ENCODE measurements around the gene TMEM182. TPM values are rescaled to one million over a fixed set of nuclear protein-coding genes. Genes with fewer than 3 reads are reported as not detected.

TMEM182 gene
- total RNA-seq, 5 donors from 2014 or later (not counting 1 experiment from before 2014, with no cell fraction given) = 3.3 to 6.9 (median 5.7) TPM

GRCh38 chr2:102772659-102773058 lies 10.8 kb downstream of the TMEM182 start:
- Histone ChIP-seq H3K27ac (ENCODE audit: low read length) (no peak overlapping the region), H3K4me1 (ENCODE audit: control insufficient read depth in 1 of 2, extremely low read depth in 1 of 2, insufficient read depth in 2 of 2, low read length in 2 of 2) (no peaks in the 10 kb centered on the region), H3K27me3 (replicated peaks in 1 of 2; ENCODE audit: control insufficient read depth in 2 of 2, extremely low read depth in 1 of 2, insufficient read depth in 2 of 2, low read length in 1 of 2) (no peaks in the 10 kb centered on the region), H3K4me3 (ENCODE audit: control insufficient read depth in 1 of 2, extremely low read depth in 1 of 2, low read length in 1 of 2) (no peak overlapping the region), H3K36me3 (ENCODE audit: control insufficient read depth in 2 of 2, extremely low read depth in 1 of 2, insufficient read depth in 1 of 2, low read length in 1 of 2) (no peaks in the 10 kb centered on the region), H3K9me3 (no peaks in the 10 kb centered on the region)
- Mint-ChIP-seq H3K27ac (no peak overlapping the region), H3K27me3 (no peaks in the 10 kb centered on the region), H3K4me3 (no peak overlapping the region), H3K36me3 (peaks cover 52% of the 10 kb centered on the region), H3K9me3 (no peaks in the 10 kb centered on the region), H3K4me1 (no peaks in the 10 kb centered on the region)
- CTCF ChIA-PET = interaction anchor here in 1 of 2 donors (1.5 kb wide), 1 partner anchor 19 kb away, joined by 5 read pairs; no protein-coding TSS in a partner anchor
- POLR2A ChIA-PET = no interaction called here
- no CpG with 5 or more reads among the region's 3 CpGs for WGBS (ENCODE audit: insufficient coverage)
- ATAC-seq (replicated peaks in 1 of 4) = no peak
- no peak for DNase-seq

DNA sequence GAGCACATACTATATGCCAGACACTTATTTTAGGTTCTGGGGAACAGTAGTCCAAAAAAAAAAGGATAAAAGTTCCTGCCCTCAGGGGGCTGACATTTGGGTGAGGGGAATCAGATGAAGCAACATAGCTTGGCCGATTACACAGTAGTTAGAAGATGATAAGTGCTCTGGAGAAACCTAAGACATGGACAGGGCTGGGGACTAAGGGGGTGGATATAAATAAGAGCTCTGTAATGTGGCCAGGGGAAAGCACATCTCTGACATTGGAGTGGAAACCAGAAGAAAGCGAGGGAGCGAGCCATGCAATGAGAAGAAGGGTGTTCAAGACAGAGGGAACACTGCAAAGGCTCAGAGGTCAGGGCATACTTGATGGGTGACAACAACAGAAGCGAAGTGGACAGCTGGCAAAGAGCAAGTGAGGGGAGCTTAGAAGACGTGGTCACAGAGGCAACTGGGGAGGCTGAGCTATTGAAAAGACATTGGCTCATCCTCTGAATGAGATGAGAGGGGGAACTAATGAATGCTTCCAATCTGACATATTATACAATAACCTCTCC lies 11.4 kb downstream of the TMEM182 start:
- no peaks in the 10 kb centered on the region for H3K4me1 Mint-ChIP-seq
- H3K4me3 ChIP-seq (ENCODE audit: control insufficient read depth in 1 of 2, extremely low read depth in 1 of 2, low read length in 1 of 2) = no peak overlapping the region
- H3K4me1 ChIP-seq (ENCODE audit: control insufficient read depth in 1 of 2, extremely low read depth in 1 of 2, insufficient read depth in 2 of 2, low read length in 2 of 2) = no peaks in the 10 kb centered on the region
- peaks cover 47% of the 10 kb centered on the region for H3K36me3 Mint-ChIP-seq
- no peak for DNase-seq
- H3K36me3 ChIP-seq (ENCODE audit: control insufficient read depth in 2 of 2, extremely low read depth in 1 of 2, insufficient read depth in 1 of 2, low read length in 1 of 2) = no peaks in the 10 kb centered on the region
- no peak for ATAC-seq (replicated peaks in 1 of 4)
- H3K4me3 Mint-ChIP-seq = no peak overlapping the region
- no peaks in the 10 kb centered on the region for H3K9me3 ChIP-seq
- no peaks in the 10 kb centered on the region for H3K27me3 ChIP-seq (replicated peaks in 1 of 2; ENCODE audit: control insufficient read depth in 2 of 2, extremely low read depth in 1 of 2, insufficient read depth in 2 of 2, low read length in 1 of 2)
- no peaks in the 10 kb centered on the region for H3K27me3 Mint-ChIP-seq
- ChIA-PET POLR2A (no interaction called here), CTCF (interaction anchor here in 1 of 2 donors (1.5 kb wide), 1 partner anchor 20 kb away, joined by 5 read pairs; no protein-coding TSS in a partner anchor)
- no peak overlapping the region for H3K27ac ChIP-seq (ENCODE audit: low read length)
- no peaks in the 10 kb centered on the region for H3K9me3 Mint-ChIP-seq
- H3K27ac Mint-ChIP-seq = no peak overlapping the region
- 91% methylated on average over 4 of the region's 5 CpGs for WGBS (ENCODE audit: insufficient coverage)

GRCh38 chr2:102778260-102778659 lies 16.4 kb downstream of the TMEM182 start:
- H3K36me3 ChIP-seq (ENCODE audit: control insufficient read depth in 2 of 2, extremely low read depth in 1 of 2, insufficient read depth in 1 of 2, low read length in 1 of 2) = no peaks in the 10 kb centered on the region
- H3K27me3 ChIP-seq (replicated peaks in 1 of 2; ENCODE audit: control insufficient read depth in 2 of 2, extremely low read depth in 1 of 2, insufficient read depth in 2 of 2, low read length in 1 of 2) = no peaks in the 10 kb centered on the region
- Mint-ChIP-seq H3K9me3 (no peaks in the 10 kb centered on the region), H3K4me1 (peaks cover 0 to 3% (median 0%) of the 10 kb centered on the region in 3 donors), H3K27ac (no peak overlapping the region), H3K4me3 (no peak overlapping the region), H3K27me3 (no peaks in the 10 kb centered on the region), H3K36me3 (peaks cover 27% of the 10 kb centered on the region)
- no peaks in the 10 kb centered on the region for H3K9me3 ChIP-seq
- ChIA-PET CTCF (interaction anchor here (0.8 to 0.9 kb wide), 2 partner anchors 24 to 25 kb away, joined by 3 to 4 read pairs; no protein-coding TSS in a partner anchor), POLR2A (no interaction called here)
- no peaks in the 10 kb centered on the region for H3K4me1 ChIP-seq (ENCODE audit: control insufficient read depth in 1 of 2, extremely low read depth in 1 of 2, insufficient read depth in 2 of 2, low read length in 2 of 2)
- ATAC-seq (replicated peaks in 1 of 4) (no peak), DNase-seq (no peak)
- H3K4me3 ChIP-seq (ENCODE audit: control insufficient read depth in 1 of 2, extremely low read depth in 1 of 2, low read length in 1 of 2) = no peak overlapping the region
- no peak overlapping the region for H3K27ac ChIP-seq (ENCODE audit: low read length)
- WGBS (ENCODE audit: insufficient coverage) = no CpG with 5 or more reads among the region's 1 CpG

- Mint-ChIP-seq H3K27me3 (no peaks in the 10 kb centered on the region), H3K4me1 (peaks cover 0 to 3% (median 0%) of the 10 kb centered on the region in 3 donors), H3K27ac (no peak overlapping the region), H3K9me3 (no peaks in the 10 kb centered on the region), H3K4me3 (no peak overlapping the region), H3K36me3 (peaks cover 34% of the 10 kb centered on the region)
- Histone ChIP-seq H3K4me1 (ENCODE audit: control insufficient read depth in 1 of 2, extremely low read depth in 1 of 2, insufficient read depth in 2 of 2, low read length in 2 of 2) (no peaks in the 10 kb centered on the region), H3K9me3 (no peaks in the 10 kb centered on the region), H3K27ac (ENCODE audit: low read length) (no peak overlapping the region), H3K36me3 (ENCODE audit: control insufficient read depth in 2 of 2, extremely low read depth in 1 of 2, insufficient read depth in 1 of 2, low read length in 1 of 2) (no peaks in the 10 kb centered on the region), H3K27me3 (replicated peaks in 1 of 2; ENCODE audit: control insufficient read depth in 2 of 2, extremely low read depth in 1 of 2, insufficient read depth in 2 of 2, low read length in 1 of 2) (no peaks in the 10 kb centered on the region), H3K4me3 (ENCODE audit: control insufficient read depth in 1 of 2, extremely low read depth in 1 of 2, low read length in 1 of 2) (no peak overlapping the region)
- ATAC-seq (replicated peaks in 1 of 4) = no peak
- WGBS (ENCODE audit: insufficient coverage) = no CpG with 5 or more reads among the region's 1 CpG
- no peak for DNase-seq
- ChIA-PET POLR2A (no interaction called here), CTCF (no interaction called here)
These were observed 18.6 kb downstream of the TMEM182 start for GRCh38 chr2:102780467-102780866.

DNA sequence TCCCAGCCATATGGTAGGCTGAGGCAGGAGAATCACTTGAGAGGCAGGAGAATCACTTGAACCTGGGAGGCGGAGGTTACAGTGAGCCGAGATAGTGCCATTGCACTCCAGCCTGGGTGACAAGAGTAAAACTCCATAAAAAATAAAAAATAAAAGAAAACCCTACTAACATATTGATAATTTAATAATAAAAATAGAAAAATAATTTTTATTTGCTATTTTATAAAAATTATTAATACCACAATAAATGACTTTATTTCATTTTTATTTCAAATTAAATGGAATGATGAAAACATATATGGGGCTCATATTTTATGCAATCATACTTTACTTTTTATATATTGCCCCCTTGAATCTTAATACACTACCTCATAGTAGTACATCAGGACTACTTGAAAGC lies 20.4 kb downstream of the TMEM182 start:
- H3K36me3 ChIP-seq (ENCODE audit: control insufficient read depth in 2 of 2, extremely low read depth in 1 of 2, insufficient read depth in 1 of 2, low read length in 1 of 2) = no peaks in the 10 kb centered on the region
- ChIA-PET CTCF (no interaction called here), POLR2A (no interaction called here)
- no peaks in the 10 kb centered on the region for H3K4me1 ChIP-seq (ENCODE audit: control insufficient read depth in 1 of 2, extremely low read depth in 1 of 2, insufficient read depth in 2 of 2, low read length in 2 of 2)
- Mint-ChIP-seq H3K36me3 (peaks cover 35% of the 10 kb centered on the region), H3K27ac (no peak overlapping the region), H3K27me3 (no peaks in the 10 kb centered on the region), H3K4me3 (no peak overlapping the region), H3K4me1 (peaks cover 0 to 3% (median 0%) of the 10 kb centered on the region in 3 donors), H3K9me3 (no peaks in the 10 kb centered on the region)
- H3K27ac ChIP-seq (ENCODE audit: low read length) = no peak overlapping the region
- no peaks in the 10 kb centered on the region for H3K27me3 ChIP-seq (replicated peaks in 1 of 2; ENCODE audit: control insufficient read depth in 2 of 2, extremely low read depth in 1 of 2, insufficient read depth in 2 of 2, low read length in 1 of 2)
- WGBS (ENCODE audit: insufficient coverage) = no CpG with 5 or more reads among the region's 2 CpGs
- no peak overlapping the region for H3K4me3 ChIP-seq (ENCODE audit: control insufficient read depth in 1 of 2, extremely low read depth in 1 of 2, low read length in 1 of 2)
- ATAC-seq (replicated peaks in 1 of 4) (no peak), DNase-seq (no peak)
- no peaks in the 10 kb centered on the region for H3K9me3 ChIP-seq

DNA sequence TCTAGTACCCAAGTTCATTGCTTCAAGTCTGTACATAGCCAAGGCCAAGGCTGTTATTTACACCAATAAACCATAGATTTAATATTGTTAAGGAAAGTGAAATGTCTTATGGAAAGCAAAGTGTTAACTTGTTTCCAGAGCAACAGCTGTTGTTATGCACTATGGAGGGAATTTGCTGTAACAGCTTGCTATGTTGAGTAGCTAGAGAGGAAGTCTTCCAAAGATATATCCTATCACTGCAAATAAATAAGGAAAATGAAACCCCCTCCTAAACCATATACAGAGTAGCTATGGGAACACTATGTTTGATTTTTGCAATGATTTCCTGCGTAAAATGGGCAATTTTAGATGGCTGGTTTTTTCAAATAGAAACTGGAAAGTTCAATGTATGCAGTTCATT lies 21.1 kb downstream of the TMEM182 start:
- peaks cover 41% of the 10 kb centered on the region for H3K36me3 Mint-ChIP-seq
- Histone ChIP-seq H3K4me1 (ENCODE audit: control insufficient read depth in 1 of 2, extremely low read depth in 1 of 2, insufficient read depth in 2 of 2, low read length in 2 of 2) (no peaks in the 10 kb centered on the region), H3K27me3 (replicated peaks in 1 of 2; ENCODE audit: control insufficient read depth in 2 of 2, extremely low read depth in 1 of 2, insufficient read depth in 2 of 2, low read length in 1 of 2) (no peaks in the 10 kb centered on the region), H3K4me3 (ENCODE audit: control insufficient read depth in 1 of 2, extremely low read depth in 1 of 2, low read length in 1 of 2) (no peak overlapping the region), H3K36me3 (ENCODE audit: control insufficient read depth in 2 of 2, extremely low read depth in 1 of 2, insufficient read depth in 1 of 2, low read length in 1 of 2) (no peaks in the 10 kb centered on the region), H3K9me3 (no peaks in the 10 kb centered on the region), H3K27ac (ENCODE audit: low read length) (no peak overlapping the region)
- ChIA-PET CTCF (no interaction called here), POLR2A (no interaction called here)
- no peak overlapping the region for H3K4me3 Mint-ChIP-seq
- H3K27me3 Mint-ChIP-seq = no peaks in the 10 kb centered on the region
- H3K27ac Mint-ChIP-seq = no peak overlapping the region
- DNase-seq (no peak), ATAC-seq (replicated peaks in 1 of 4) (no peak)
- H3K4me1 Mint-ChIP-seq = peaks cover 0 to 3% (median 0%) of the 10 kb centered on the region in 3 donors
- no peaks in the 10 kb centered on the region for H3K9me3 Mint-ChIP-seq
- WGBS (ENCODE audit: insufficient coverage) = no CpG with 5 or more reads among the region's 1 CpG
